ENCODE data around the gene ABHD2.
A peak's percentile ranks its signal among the peaks of the same experiment; 100 is the strongest.
"Not testable (repeated sequence)": the region's sequence is repeated elsewhere in the genome, so short reads cannot be mapped to it uniquely, and the experiment has no call there.

The ABHD2 gene, protein sequence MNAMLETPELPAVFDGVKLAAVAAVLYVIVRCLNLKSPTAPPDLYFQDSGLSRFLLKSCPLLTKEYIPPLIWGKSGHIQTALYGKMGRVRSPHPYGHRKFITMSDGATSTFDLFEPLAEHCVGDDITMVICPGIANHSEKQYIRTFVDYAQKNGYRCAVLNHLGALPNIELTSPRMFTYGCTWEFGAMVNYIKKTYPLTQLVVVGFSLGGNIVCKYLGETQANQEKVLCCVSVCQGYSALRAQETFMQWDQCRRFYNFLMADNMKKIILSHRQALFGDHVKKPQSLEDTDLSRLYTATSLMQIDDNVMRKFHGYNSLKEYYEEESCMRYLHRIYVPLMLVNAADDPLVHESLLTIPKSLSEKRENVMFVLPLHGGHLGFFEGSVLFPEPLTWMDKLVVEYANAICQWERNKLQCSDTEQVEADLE

DNA sequence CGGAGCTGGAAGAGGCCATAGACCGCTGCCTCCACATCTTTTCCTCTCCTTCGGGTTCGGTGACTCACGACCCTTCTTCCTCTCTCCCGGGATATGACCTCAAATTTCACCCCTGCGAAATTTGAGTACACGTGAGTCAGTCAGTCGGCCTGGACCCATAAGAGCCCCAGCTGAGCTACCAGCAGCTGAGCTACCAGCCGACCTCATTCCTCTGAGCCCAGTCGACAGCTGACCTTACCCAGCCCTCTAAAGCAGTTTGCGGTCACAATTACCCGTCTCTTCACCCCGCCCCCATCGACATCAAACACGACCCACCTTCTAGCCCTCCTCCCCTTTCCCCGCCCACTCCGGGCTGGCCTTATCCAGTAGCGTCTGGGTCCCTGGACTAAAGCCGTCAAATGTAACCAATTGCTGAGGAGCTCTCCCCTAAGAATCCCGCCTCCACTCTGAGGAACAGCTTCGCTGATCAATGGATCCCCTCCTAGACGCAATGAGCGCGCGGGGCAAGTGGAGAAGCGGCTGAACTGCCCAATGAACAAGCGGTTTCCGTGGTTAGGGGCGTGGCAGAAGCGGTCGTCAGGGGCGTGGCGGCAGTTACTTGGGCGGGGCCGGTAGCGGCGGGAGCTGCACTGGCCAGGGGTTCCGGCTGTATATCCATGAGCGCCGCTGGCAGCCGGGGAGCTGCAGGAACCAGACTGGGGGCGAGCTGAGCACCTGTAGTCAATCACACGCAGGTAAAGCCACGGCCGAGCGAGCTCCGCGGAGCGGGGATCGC is at the start of gene ABHD2:
TSS of gene ABHD2 (plus strand) at position 627 of the 775 bp plus-strand sequence. CDS start 27,872 bp downstream, outside the sequence.
- peak; percentile 99 for DNase-seq

DNA sequence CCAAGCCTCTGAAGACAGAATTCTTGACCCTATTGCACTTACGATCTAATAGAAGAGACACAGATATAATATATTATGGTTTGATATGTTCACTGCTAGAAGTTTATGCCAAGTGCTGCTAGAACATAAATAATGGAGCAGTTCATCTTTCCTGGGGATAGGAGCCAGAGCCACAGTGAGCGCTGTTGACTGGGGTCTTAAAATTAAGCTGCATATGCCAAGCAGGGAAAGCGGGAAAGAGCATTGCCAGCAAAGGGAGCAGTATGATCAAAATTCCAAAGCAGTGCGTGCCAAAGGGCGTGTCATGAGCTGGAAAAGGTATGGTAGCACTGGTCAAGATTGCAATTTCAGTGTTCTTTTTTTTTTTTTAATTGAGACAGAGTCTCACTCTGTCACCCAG is 49.1 kb upstream of the ABHD2 start:
- DNase-seq, result no peak

DNA sequence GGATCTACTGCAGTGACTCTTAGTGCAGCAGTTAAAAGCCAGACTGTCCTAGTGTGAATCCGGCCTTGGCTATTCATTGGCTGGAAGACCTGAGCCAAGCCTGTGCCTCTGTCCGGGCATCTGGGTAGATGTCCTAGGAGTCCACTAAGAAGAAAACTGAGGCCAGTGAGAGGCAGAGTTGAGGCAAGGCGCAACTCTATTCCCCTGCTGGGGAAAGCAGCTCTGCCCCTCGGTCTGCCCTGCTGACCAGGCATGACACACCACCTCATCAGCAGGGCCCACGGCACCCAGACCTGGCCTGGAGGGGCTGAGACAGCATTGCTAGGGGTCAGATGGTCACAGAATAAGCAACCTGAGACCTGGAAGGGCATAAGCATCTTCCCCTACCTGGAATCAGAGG is 46.7 kb upstream of the ABHD2 start:
- no peak for DNase-seq

DNA sequence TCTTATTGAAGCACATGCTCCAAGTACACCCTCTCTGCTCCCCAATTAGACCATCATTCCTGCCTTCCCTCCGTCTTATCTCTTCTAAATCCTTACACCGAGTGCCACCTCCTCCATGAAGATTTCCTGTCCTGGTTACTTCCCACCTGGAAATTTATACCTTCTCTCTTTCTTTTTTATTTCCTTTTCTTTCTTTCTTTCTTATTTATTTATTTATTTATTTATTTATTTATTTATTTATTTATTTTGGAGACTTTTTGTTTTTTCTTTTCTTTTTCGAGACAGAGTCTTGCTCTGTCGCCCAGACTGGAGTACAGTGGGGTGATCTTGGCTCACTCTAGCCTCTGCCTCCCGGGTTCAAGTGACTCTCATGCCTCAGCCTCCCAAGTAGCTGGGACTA is 45.9 kb upstream of the ABHD2 start:
- no peak for DNase-seq

DNA sequence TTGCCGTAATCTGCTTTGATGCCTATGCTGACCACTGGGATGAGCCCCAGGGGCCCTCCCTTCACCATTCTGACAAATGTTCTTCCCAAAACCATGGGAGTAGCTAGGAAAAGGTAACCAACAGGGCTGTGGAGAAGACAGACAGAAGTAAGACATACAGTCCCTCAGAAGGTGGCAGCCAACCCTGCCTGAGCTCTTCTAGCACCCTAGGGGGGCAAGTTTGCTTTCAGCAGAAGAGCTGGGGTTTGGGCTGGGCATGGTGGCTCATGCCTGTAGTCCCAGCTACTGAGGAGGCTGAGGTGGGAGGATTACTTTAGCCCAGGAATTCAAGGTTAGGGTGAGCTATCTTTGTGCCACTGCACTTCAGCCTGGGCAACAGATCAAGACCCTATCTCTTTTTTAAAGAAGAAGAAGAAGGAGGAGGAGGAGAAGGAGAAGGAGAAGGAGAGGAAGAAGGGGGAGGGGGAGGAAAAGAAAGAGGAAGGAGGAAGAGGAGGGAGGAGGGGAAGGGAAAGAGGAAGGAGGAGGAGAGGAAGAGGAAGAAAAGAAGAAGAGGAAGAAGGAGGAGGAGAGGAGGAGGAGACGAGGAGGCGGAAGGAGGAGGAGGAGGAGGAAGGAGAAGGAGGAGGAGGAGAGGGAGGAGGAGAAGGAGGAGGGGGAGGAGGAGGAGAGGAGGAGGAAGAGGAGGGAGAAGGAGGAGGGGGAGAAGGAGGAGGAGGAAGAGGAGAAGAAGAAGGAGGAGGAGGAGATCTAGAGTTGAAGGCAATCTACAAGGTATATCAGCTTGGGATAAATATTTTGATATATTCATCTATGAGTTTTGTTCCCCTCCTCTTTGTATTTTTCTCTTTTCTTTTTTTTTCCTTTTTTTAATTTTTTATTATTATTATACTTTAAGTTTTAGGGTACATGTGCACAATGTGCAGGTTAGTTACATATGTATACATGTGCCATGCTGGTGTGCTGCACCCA is 44.9 kb upstream of the ABHD2 start:
- DNase-seq, result no peak

DNA sequence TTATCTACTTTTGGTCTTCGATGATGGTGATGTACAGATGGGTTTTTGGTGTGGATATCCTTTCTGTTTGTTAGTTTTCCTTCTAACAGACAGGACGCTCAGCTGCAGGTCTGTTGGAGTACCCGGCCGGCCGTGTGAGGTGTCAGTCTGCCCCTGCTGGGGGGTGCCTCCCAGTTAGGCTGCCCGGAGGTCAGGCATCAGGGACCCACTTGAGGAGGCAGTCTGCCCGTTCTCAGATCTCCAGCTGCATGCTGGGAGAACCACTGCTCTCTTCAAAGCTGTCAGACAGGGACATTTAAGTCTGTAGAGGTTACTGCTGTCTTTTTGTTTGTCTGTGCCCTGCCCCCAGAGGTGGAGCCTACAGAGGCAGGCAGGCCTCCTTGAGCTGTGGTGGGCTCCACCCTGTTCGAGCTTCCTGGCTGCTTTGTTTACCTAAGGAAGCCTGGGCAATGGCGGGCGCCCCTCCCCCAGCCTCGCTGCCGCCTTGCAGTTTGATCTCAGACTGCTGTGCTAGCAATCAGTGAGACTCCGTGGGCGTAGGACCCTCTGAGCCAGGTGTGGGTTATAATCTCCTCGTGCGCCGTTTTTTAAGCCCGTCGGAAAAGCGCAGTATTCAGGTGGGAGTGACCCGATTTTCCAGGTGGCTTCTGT is 39.1 kb upstream of the ABHD2 start:
- DNase-seq, result not testable (repeated sequence)

DNA sequence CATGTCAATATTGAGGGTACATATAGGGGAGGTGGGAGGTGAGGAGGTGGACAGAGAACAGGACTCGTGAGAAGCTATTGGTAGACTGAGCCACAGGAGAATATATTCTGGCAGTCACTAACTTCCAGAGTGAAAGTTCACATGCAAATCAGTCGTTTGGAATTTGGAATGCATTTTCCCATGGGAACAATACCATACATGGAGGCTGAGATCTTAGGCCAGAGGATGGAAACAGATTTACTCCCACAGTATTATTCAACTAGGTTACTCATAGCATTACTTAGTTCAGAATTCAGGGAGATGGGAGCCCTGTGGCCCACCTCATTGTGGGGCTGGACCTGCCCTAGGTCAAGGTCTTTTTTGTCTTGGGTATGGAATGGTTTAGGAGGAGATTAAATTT is 36.4 kb upstream of the ABHD2 start:
- DNase-seq, result no peak

DNA sequence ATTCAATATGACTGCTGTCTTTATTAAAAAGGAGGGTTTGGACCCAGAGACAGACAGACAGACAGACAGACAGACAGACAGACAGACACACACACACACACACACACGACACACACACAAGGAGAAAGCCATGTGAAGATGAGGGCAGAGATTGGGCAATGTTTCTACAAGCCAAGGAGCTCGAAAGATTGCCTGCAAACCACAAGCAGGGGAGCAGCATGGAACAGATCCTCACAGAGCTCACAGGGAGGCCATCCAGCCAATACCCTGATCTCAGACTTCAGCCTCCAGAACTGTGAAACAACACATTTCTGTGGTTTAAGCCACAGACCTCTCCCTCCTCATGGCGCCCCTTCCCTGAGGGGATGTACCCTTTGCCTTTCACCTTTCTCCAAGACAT is 35.8 kb upstream of the ABHD2 start:
- DNase-seq, result no peak

DNA sequence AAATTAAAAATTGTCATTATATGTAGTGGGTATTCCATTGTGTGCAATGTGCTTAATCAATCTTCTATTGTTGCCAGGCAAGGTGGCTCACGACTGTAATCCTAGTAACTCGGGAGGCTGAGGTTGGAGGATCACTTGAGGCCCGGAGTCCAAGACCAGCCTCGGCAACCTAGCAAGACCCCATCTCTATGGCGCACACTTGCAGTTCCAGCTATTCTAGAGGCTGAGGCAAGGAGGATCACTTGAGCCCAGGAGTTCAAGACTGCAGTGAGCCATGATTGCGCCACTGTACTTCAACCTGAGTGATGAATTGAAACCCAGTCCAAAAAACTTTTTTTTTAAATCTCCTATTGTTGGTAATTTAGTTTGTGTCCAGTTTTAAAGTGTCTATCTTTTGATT is 33.4 kb upstream of the ABHD2 start:
- no peak for DNase-seq

DNA sequence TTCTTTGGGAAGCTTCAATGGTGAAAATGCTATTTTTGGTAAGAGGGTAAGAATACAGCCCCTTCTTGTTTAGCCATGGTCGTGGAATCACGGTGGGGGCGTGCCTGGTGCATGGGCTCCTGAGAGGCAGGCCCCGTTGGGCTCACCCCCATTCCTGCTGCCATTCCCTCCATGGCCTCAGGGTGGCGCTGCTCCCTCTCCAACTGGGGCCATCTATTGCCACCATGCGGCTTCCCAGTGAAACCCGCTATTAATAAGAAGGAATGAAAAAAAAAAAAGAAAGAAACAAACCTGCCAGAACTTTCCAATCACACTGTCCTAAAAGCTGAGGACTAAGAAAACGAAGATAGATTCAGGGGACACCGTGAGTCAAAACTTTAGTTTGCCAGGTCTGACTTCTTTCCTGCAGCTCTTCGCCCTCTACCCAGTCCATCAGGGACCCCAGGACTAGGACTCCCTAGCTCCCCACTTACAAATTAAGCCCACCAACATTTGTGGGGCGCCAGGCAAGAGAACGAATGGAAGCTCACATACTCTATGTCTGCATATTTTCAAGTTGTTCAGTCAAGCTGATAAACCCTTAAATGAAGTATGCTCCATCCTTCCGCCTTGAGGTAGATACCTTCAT is 30.6 kb upstream of the ABHD2 start:
- no peak for DNase-seq

DNA sequence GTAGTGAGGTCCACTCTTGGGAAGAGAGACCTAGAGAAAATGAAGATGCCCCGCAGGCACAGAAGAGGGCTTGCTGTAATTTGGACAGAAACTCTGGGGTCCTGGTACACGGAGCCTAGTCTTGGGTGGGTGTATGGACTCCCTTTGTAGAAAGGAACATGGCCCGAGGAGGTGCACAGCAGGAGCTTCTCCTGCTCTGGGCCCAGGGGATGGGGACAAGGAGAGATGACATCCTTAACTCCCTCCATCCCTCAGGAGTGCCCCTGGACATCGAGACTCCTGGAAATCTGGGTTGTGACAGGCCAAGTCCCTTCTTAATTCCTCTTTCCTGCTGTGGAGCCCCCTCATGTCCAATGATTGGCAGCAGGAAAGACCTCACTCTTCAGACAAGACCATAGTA is 29.9 kb upstream of the ABHD2 start:
- no peak for DNase-seq

DNA sequence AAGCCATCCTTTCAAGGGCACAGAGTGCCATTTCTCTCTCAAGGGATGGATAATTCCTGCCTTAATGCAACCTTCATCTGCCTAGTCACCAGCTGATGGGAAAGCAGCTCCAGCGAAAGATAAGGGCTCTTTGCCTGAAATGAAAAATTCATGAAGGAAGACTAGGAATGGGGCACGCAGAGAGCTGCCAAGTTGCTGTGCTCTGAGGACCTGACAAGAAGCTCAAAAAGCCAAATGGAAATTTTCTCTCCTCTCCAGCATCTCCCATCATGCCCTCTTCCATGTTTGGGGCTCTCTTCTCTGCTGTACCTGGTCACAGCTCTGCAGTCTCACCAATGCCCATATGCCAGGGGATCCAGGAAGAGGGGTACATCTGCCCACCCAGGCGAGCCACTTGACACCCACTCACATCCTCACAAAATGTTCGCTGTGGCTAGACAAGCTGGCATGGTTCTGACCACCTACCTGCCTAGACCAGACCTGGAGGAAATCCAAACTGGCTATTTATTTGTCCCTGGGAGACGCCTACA is 29.3 kb upstream of the ABHD2 start:
- DNase-seq, result no peak

DNA sequence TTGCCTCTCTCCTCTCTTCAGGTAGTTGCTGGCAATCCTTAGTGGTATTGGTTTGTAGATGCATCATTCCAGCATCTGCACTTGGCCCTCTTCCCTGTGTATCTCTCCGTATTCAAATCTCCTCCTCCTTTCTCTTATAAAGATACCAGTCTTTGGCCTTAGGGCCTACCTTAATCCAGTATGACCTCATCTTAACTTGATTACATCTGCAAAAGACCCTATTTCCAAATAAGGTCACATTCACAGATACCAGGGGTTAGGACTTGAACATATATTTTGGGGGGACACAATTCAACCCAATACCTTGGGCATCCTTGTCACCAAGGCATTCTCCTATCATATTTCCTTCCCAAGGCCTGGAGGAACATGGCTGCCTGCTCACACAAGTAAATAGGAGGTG is 22.0 kb upstream of the ABHD2 start:
- DNase-seq, result no peak

DNA sequence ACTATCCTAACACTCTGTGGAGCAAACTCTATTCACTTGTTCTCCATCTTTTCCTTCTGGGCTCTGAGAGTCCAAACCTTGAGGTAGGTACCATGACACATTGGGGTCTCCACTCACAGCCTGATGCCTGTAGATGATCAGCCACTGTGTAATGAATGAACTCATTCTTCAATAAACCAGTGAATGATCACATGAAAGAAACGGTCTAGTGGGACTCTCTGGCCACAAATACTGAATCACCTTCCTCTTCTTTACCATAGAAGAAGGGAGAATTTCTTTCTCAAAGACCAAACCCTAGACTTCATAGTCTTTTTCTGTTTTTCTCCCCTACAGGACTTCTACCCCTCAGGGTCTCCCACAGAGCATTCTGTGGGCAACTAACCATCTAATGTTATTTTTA is 20.5 kb upstream of the ABHD2 start:
- no peak for DNase-seq

DNA sequence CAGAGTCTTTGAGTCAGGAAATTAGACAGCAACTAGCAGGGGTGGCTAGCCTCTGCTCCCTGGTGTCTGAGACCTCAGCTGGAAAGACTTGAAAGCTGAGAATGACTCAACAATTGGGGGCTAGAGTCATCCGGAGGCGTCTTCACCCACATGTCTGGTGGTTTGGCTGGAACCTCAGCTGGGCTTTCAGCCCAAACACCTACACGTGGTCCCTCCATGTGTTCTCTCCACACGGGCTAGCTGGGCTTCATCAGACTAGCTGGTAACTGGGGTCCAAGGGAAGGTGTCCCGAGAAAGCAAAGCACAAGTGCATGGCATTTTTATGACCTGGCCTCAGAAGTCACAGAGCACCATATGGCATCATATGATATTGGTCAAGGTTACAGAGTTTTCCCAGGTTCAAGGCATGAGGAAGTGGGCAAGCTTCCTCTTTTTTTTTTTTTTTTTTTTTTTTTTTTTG is 19.9 kb upstream of the ABHD2 start:
- peak; percentile 18 for DNase-seq

DNA sequence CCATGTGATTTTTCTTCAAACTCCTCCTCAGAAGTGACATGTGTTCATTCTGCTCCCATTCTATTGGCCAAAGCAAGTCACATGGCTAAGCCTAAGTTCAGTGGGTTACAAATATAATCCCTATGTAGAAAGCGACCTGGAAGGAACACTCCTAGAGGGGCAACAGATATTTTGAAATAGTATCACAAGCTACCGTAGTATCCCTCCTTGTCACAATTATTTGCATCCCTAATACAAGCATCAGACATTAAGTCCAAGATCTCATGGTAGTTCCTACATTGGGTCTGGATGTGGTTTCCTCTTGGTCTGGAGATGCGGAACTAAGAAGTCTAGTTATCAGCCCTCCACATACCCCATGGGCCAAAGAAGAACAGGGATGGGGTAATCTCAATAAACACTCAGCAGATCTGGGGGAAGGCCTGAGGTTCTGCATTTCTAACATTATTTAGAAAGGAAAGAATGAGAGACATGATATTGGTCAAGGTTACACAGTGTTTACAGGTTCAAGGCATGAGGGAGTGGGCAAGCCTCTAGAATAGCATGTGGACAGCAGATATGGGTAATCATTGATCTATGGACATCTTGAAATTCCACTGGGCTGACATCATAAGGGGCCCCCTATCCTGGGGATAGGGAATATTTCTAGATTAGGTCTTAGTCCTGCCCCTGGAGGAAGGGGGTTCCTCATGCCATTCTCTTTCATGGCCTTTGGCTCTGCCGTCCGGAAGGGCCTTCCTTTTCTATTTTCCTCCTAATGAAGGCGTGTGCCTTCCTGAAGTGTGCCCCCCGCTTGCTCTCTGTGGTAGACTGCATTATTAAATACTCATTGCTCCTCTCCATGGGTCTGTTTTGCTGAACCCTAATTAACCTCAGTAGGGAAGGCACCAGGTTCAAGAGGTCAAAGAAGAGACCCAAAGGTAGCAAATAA is 17.8 kb upstream of the ABHD2 start:
- DNase-seq, result no peak

DNA sequence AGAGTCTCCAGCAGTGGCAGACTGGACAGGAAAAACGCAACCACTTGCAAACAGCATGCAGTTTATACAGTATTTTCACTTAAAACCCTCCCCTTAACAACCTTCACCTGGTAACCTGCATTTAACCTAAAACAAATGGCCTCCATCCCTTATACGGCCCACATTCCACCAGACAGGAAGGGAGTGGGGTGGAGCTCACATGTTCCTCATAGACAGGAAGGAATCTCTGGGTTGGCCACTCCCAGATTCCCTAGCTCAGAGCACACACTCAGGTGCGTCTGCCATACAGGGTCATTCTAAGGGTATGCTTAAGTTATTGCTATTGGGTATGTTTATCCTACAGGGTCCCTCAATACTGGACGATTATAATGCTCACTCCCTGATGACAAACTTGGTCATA is 16.8 kb upstream of the ABHD2 start:
- DNase-seq, result no peak

DNA sequence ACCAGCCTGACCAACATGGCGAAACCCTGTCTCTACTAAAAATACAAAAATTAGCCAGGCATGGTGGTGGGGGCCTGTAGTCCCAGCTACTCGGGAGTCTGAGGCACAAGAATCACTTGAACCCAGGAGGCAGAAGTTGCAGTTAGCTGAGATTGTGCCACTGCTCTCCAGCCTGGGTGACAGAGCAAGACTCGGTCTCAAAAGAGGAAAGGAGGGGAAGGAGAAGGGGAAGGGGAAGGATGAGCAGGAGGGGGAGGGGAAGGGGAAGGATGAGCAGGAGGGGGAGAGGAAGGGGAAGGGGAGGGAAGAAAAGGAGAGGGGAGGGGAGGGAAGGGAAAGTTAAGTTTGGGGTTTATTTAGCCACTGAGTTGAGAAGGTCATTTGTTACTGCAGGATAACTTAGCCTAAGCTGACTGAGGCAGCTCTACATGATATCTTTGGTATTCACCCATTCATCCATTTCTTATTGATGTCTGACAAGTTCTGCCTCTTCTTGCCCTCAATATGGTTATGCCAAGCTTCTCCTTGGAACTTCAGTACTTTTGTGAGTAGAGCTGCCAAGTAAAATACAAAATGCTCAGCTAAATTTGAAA is 15.9 kb upstream of the ABHD2 start:
- no peak for DNase-seq

DNA sequence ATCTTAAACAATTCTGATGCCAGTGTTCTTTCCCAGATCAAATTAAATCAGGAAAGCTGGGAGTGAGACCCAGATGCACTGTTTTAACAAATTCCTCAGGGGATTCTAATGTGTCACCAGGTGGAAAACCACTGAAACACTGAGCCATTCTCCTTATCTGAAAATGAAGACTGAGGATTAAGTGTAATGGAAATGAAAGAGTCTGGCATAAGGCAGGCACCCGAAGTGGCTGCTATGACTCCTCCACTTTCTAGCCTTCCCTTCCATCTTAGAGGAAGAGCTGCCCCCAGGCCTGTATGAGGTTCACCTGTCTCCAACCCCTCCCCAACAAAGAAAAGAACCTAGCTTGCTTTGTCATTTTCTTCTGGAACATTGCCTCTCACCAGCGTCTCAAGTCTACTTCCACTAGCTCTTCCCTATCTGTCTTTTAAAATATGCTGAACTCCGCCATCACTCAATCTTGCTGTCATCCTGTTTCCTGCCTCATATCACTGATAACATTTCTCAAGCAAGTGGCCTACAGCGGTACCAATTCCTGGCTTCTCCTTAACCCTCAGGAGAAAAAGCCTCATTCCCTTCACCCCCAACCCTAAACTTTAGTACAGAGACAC is 13.7 kb upstream of the ABHD2 start:
- DNase-seq, result no peak
